Central memory CD8-positive, alpha-beta T cell (primary cell): ENCODE data around the gene HORMAD2.
"Not testable (repeated sequence)": the region's sequence is repeated elsewhere in the genome, so short reads cannot be mapped to it uniquely, and the experiment has no call there.

Experiments used
- ATAC-seq: fragments of 150-1000 bp; cut with Tn5 transposase; replicated peaks from 2 replicates; pipeline ENCODE4 v1.10.0; 2022; ENCODE audit warnings: mild to moderate bottlenecking, moderate FRiP score, moderate number of reproducible peaks; ENCODE audit not compliant: poor library complexity, severe bottlenecking; ENCODE audit errors: extremely low read depth
- DNase-seq, 2 donors: peaks; one replicate each; pipeline ENCODE4 v3.0.0; 2021; ENCODE audit warnings: low spot score in 2 of 2
- H3K27ac Mint-ChIP-seq: one replicate; pipeline ENCODE4 v1.8.0; 2022; ENCODE audit warnings: low read depth, mild to moderate bottlenecking, moderate library complexity, mixed read lengths
- H3K27me3 Mint-ChIP-seq: one replicate; pipeline ENCODE4 v1.8.0; 2022; ENCODE audit warnings: mixed read lengths
- H3K36me3 Mint-ChIP-seq: one replicate; pipeline ENCODE4 v1.8.0; 2022; ENCODE audit warnings: mild to moderate bottlenecking, moderate library complexity, mixed read lengths; ENCODE audit not compliant: insufficient read depth
- H3K4me1 Mint-ChIP-seq: one replicate; pipeline ENCODE4 v1.8.0; 2022; ENCODE audit warnings: mixed read lengths
- H3K4me3 Mint-ChIP-seq: one replicate; pipeline ENCODE4 v1.8.0; 2022; ENCODE audit warnings: mild to moderate bottlenecking, moderate library complexity, mixed read lengths
- H3K9me3 Mint-ChIP-seq: one replicate; pipeline ENCODE4 v1.8.0; 2022; ENCODE audit warnings: mixed read lengths

The HORMAD2 gene

GRCh38 chr22:30216272-30216671 lies 136.0 kb downstream of the HORMAD2 start:
- not testable (repeated sequence) for H3K9me3 Mint-ChIP-seq, H3K4me3 Mint-ChIP-seq, DNase-seq, H3K36me3 Mint-ChIP-seq, ATAC-seq, H3K27ac Mint-ChIP-seq, H3K27me3 Mint-ChIP-seq
- H3K4me1 Mint-ChIP-seq = peaks cover 37% of the 10 kb centered on the region

DNA sequence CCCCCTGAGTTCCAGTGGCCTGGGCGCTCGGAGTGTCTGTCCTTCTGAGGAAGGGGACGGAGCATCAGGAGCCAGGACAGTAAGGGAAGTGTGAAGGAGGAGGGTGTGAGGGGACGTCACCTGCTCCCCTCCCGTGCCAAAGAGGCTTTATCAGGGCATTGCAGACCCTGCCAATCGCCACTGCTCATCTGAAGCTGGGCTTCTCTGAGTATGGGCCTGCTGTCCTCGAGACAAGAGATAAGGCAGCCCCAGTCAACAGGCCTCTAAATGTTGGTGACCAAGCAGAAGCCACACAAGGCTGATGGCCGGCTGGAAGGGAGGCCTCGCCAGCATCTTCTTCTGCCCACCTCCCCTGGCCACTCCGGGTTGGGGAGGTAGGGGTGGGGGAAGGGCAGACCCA lies 136.4 kb downstream of the HORMAD2 start:
- Mint-ChIP-seq H3K27ac (no peak overlapping the region), H3K4me3 (no peak overlapping the region), H3K27me3 (no peaks in the 10 kb centered on the region), H3K4me1 (peaks cover 41% of the 10 kb centered on the region), H3K9me3 (no peaks in the 10 kb centered on the region), H3K36me3 (no peaks in the 10 kb centered on the region)
- DNase-seq (no peak), ATAC-seq (no peak)

GRCh38 chr22:30217698-30218560 lies 137.7 kb downstream of the HORMAD2 start:
- peaks cover 44% of the 10 kb centered on the region for H3K4me1 Mint-ChIP-seq
- no peaks in the 10 kb centered on the region for H3K9me3 Mint-ChIP-seq
- no peak overlapping the region for H3K4me3 Mint-ChIP-seq
- no peak overlapping the region for H3K27ac Mint-ChIP-seq
- H3K36me3 Mint-ChIP-seq = no peaks in the 10 kb centered on the region
- DNase-seq (no peak), ATAC-seq (no peak)
- H3K27me3 Mint-ChIP-seq = no peaks in the 10 kb centered on the region

GRCh38 chr22:30219049-30219654 lies 138.9 kb downstream of the HORMAD2 start:
- no peak for DNase-seq
- Mint-ChIP-seq H3K27ac (peak overlapping the region; percentile 85), H3K4me3 (no peak overlapping the region), H3K4me1 (peaks cover 47% of the 10 kb centered on the region), H3K9me3 (no peaks in the 10 kb centered on the region), H3K27me3 (no peaks in the 10 kb centered on the region), H3K36me3 (no peaks in the 10 kb centered on the region)
- ATAC-seq = no peak

- no peak for ATAC-seq
- Mint-ChIP-seq H3K4me3 (peak overlapping the region; percentile 67), H3K9me3 (no peaks in the 10 kb centered on the region)
These were observed 139.5 kb downstream of the HORMAD2 start for GRCh38 chr22:30219668-30220278.

DNA sequence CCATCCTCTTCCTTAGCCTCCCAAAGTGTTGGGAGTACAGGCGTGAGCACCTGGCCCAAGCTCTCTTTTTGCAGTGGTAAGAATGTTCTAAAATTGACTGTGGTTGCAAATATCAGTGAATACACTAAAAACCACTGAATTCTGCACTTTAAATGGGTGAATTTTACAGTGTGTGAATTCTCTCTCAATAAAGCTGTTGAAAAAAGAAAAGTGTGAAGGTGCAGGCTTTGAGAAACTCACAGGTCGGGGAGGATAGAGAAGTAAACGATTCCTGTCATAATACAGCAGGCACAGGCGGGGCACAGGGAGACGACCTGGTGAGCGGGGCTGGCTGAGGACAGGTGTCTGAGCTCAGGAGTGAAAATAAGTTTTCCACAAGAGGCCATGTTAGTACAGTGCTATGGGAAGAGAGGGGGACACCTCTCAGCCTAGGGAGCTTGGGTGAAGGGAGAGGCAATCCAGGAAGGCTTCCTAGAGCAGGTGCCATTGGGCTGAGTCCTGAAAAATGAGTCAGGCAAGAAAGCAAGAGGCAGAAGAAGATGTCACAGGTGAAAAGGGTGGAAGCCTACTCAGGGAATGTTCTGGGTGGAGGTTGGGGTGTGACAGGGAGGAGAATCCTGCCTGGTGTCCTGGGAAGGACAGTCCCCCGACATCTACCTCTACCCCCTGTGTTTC lies 140.2 kb downstream of the HORMAD2 start:
- Mint-ChIP-seq H3K4me3 (peak overlapping the region; percentile 67), H3K9me3 (no peaks in the 10 kb centered on the region), H3K4me1 (peaks cover 50% of the 10 kb centered on the region), H3K36me3 (no peaks in the 10 kb centered on the region), H3K27me3 (no peaks in the 10 kb centered on the region), H3K27ac (peak overlapping the region; percentile 85)
- ATAC-seq = no peak
- no peak for DNase-seq

More at GRCh38 chr22:30219668-30220278, 139.5 kb downstream of the HORMAD2 start:
- Mint-ChIP-seq H3K27me3 (no peaks in the 10 kb centered on the region), H3K27ac (peak overlapping the region; percentile 85), H3K4me1 (peaks cover 46% of the 10 kb centered on the region), H3K36me3 (no peaks in the 10 kb centered on the region)
- DNase-seq = no peak

GRCh38 chr22:30221121-30221992 lies 141.1 kb downstream of the HORMAD2 start:
- Mint-ChIP-seq H3K9me3 (no peaks in the 10 kb centered on the region), H3K27me3 (no peaks in the 10 kb centered on the region), H3K4me3 (peak overlapping the region; percentile 67), H3K36me3 (no peaks in the 10 kb centered on the region), H3K4me1 (peaks cover 59% of the 10 kb centered on the region), H3K27ac (peak overlapping the region; percentile 85)
- ATAC-seq (peak; percentile 83), DNase-seq (peak; percentile 45 to 64)

- DNase-seq (no peak), ATAC-seq (no peak)
- Mint-ChIP-seq H3K36me3 (no peaks in the 10 kb centered on the region), H3K9me3 (no peaks in the 10 kb centered on the region), H3K4me1 (peaks cover 64% of the 10 kb centered on the region), H3K4me3 (no peak overlapping the region), H3K27me3 (no peaks in the 10 kb centered on the region), H3K27ac (no peak overlapping the region)
These were observed 142.1 kb downstream of the HORMAD2 start for GRCh38 chr22:30222321-30222720.

DNA sequence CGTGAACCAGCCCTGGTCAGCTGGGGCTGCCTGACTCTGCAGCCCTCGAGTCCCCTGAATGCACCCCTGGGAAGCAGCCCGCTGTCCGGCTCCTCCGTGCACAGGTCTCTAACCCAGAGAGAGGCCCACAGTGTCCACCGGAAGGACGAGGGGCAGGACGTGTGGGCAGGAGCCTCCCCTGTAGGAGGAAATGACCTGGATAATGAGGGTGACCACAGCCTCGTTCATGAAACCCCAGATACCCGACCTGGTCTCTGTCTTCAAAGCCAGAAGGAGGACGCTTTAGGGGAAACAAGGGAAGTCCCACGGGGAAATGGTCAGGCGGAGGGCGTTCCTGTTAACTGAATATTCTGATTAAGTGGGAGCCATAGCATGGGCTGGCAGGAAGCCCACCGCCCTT lies 143.0 kb downstream of the HORMAD2 start:
- H3K9me3 Mint-ChIP-seq = no peaks in the 10 kb centered on the region
- no peaks in the 10 kb centered on the region for H3K27me3 Mint-ChIP-seq
- ATAC-seq (no peak), DNase-seq (no peak)
- peaks cover 64% of the 10 kb centered on the region for H3K4me1 Mint-ChIP-seq
- H3K36me3 Mint-ChIP-seq = no peaks in the 10 kb centered on the region
- H3K4me3 Mint-ChIP-seq = peak overlapping the region; percentile 2
- no peak overlapping the region for H3K27ac Mint-ChIP-seq

- no peak for ATAC-seq
- H3K4me1 Mint-ChIP-seq = peaks cover 63% of the 10 kb centered on the region
- peak overlapping the region; percentile 39 for H3K27ac Mint-ChIP-seq
- no peak for DNase-seq
- H3K4me3 Mint-ChIP-seq = no peak overlapping the region
- H3K36me3 Mint-ChIP-seq = no peaks in the 10 kb centered on the region
- no peaks in the 10 kb centered on the region for H3K27me3 Mint-ChIP-seq
- no peaks in the 10 kb centered on the region for H3K9me3 Mint-ChIP-seq
These were observed 144.0 kb downstream of the HORMAD2 start for GRCh38 chr22:30224161-30224857.

DNA sequence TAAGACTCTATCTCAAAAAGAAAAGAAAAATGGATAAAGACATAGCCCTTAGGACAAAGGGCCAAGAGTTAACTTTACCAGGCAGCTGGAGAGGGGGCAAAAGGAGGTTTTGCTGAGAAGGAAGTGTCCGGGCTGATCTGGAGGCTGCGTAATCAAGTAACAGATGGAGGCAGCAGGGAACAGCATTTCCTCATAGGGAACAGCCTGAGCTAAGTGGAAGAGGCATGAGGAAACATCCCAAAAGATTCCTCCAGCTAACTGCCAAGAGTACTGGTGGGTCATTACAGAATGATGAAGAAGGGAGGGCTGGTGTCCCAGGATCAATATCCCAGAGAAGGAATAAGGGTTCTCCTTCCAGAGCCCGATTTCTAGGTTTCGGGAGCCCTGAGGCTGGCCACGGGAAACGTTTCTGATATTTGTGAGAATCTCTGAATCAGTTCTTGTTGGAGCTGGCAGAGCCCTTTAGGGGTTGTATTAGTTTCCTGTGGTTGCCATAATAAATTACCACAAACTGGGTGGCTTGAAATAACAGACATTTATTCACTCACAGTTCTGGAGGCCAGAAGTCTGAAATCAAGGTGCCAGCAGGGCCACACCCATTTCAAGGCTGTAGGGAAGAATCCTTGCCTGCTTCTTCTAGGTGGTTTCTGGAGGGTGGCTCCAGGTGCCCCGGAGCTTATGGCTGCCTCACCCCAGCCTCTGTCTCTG lies 145.1 kb downstream of the HORMAD2 start:
- H3K27ac Mint-ChIP-seq = no peak overlapping the region

More for the DNA sequence above, 145.1 kb downstream of the HORMAD2 start:
- peaks cover 52% of the 10 kb centered on the region for H3K4me1 Mint-ChIP-seq
- no peak for DNase-seq
- ATAC-seq = no peak
- no peak overlapping the region for H3K4me3 Mint-ChIP-seq
- no peaks in the 10 kb centered on the region for H3K36me3 Mint-ChIP-seq
- H3K9me3 Mint-ChIP-seq = no peaks in the 10 kb centered on the region
- no peaks in the 10 kb centered on the region for H3K27me3 Mint-ChIP-seq
